Endothelial cell of umbilical vein (primary cell): Measurements from ENCODE around the gene NFKBIE.

Experiments
- CTCF ChIP-seq, 2 donors: IDR thresholded peaks; 1 replicate in 1 of 2; 2 replicates in 1 of 2; pipeline ENCODE4 v1.5.1; 2011; ENCODE audit warnings: low read length in 2 of 2, mild to moderate bottlenecking in 2 of 2, moderate library complexity in 2 of 2, control low read depth in 1 of 2, inconsistent platforms in 1 of 2, low read depth in 1 of 2; ENCODE audit not compliant: insufficient read depth in 1 of 2; ENCODE audit errors: extremely low read depth in 1 of 2
- EZH2 ChIP-seq: IDR thresholded peaks from 2 replicates; pipeline ENCODE4 v1.6.1; 2012; ENCODE audit warnings: borderline replicate concordance, low read depth, mild to moderate bottlenecking, moderate library complexity, low read length, inconsistent platforms; ENCODE audit not compliant: severe bottlenecking
- POLR2A ChIP-seq: IDR thresholded peaks from 2 replicates; pipeline ENCODE4 v1.6.1; 2012; ENCODE audit warnings: low read depth, mild to moderate bottlenecking, control low read depth, low read length

GRCh38 chr6:44277763-44278162 is 12.4 kb upstream of the NFKBIE start:
- TF ChIP-seq CTCF (IDR thresholded peaks at IDR 0.05; ENCODE audit: extremely low read depth in 1 of 2, insufficient read depth in 1 of 2, low read depth in 1 of 2, low read length in 2 of 2), result no peak
- TF ChIP-seq POLR2A, result no peak
- TF ChIP-seq EZH2, result no peak
